GM21515 (cell line): ENCODE measurements around the gene PSD.

Source experiments
- ATAC-seq: cut with Tn5 transposase; IDR thresholded peaks from one replicate; pipeline ENCODE4 v1.9.1; 2021; ENCODE audit not compliant: unreplicated experiment

PSD gene

GRCh38 chr10:102405632-102406031 is 13.0 kb downstream of the PSD start:
- no peak for ATAC-seq

- ATAC-seq = no peak
These were observed 13.4 kb downstream of the PSD start for GRCh38 chr10:102405108-102405571.

DNA sequence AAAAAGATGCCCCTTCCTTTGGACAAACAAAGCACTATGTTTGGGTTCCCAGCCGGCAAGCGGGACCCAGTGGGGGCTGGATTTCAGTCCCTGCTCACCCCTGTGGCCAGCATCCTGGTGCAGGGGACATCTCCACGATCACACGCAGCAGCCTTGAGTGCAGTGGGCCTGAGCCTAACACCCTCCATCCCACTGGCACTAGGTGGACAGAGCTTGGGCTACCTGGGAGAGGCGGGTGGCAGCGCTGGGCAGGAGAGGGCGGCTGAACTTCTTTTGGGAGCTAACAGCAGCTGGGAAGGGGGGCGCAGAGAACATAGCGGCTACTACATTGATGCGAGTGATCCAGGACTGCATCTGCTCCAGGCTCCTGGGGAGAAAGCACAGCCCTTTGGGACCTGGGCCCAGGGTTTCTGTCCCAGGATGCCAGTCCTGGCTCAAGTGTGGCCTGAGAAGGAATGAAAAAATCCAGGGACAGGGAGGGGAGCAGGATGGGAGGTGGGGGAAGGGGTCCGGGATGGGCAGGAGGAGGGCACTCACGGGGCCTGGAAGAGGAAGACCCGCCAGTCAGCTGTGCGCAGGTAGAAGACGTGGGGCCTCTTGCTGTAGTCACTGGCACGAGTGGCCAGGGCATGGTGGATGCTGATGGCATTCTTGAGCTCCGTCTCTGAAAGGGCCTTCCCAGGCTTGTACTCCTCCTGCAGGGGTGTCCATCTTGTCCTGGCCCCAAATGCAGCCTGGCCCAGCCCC is 14.1 kb downstream of the PSD start:
- no peak for ATAC-seq

GRCh38 chr10:102403115-102403514 is 15.5 kb downstream of the PSD start:
- ATAC-seq = no peak

DNA sequence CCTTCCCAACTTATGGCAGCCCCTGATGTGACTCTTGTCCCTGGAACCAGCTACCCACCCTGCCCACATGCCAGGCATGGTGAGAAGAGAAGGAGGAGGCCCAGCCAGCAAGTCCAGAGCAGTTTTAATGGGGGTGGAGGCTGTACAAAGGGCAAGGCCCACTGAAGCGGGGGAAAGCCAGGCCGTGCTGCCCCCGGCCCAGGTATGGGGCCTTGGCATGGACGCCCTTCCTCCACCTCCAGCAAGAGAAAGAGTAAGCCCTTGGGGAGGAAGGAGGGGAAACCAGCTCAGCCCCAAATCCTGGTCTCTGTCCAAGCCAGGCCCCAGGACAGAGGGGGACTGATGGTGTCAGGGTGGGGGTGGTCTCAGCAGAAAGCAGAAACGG is 16.1 kb downstream of the PSD start:
- no peak for ATAC-seq

GRCh38 chr10:102401735-102402511 is 16.7 kb downstream of the PSD start:
- no peak for ATAC-seq

GRCh38 chr10:102401342-102401654 is 17.3 kb downstream of the PSD start:
- ATAC-seq = no peak

DNA sequence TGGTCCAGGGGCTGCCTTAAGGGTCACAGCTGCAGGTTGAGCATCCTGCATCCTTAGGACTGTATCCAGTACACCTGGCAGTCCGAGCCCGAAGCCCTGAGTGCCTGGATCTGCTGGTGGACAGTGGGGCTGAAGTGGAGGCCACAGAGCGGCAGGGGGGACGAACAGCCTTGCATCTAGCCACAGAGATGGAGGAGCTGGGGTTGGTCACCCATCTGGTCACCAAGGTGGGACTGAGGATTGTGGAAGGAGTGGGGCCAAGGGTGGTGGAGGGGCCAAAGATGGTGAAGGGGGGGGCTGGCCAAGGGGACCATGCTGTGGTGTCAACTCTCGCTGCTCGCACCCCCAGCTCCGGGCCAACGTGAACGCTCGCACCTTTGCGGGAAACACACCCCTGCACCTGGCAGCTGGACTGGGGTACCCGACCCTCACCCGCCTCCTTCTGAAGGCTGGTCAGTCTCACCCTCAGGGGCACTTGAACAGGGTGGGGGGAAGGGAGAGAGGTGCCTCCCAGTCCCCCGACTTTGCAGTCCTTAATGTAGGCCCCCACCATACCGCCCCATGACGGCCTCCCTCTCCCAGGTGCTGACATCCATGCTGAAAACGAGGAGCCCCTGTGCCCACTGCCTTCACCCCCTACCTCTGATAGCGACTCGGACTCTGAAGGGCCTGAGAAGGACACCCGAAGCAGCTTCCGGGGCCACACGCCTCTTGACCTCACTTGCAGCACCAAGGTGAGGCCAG is 17.8 kb downstream of the PSD start:
- no peak for ATAC-seq

DNA sequence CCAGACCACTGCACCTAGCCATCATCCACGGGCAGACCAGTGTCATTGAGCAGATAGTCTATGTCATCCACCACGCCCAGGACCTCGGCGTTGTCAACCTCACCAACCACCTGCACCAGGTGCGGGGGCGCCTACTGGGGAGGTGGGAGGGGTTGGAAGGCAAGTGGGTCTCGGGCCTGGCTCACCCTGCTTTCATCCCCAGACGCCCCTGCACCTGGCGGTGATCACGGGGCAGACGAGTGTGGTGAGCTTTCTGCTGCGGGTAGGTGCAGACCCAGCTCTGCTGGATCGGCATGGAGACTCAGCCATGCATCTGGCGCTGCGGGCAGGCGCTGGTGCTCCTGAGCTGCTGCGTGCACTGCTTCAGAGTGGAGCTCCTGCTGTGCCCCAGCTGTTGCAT is 18.5 kb downstream of the PSD start:
- no peak for ATAC-seq

- ATAC-seq = peak; percentile 43
These were observed 19.2 kb downstream of the PSD start for GRCh38 chr10:102399217-102400021.

- ATAC-seq = no peak
These were observed 20.2 kb downstream of the PSD start for GRCh38 chr10:102398172-102399020.

DNA sequence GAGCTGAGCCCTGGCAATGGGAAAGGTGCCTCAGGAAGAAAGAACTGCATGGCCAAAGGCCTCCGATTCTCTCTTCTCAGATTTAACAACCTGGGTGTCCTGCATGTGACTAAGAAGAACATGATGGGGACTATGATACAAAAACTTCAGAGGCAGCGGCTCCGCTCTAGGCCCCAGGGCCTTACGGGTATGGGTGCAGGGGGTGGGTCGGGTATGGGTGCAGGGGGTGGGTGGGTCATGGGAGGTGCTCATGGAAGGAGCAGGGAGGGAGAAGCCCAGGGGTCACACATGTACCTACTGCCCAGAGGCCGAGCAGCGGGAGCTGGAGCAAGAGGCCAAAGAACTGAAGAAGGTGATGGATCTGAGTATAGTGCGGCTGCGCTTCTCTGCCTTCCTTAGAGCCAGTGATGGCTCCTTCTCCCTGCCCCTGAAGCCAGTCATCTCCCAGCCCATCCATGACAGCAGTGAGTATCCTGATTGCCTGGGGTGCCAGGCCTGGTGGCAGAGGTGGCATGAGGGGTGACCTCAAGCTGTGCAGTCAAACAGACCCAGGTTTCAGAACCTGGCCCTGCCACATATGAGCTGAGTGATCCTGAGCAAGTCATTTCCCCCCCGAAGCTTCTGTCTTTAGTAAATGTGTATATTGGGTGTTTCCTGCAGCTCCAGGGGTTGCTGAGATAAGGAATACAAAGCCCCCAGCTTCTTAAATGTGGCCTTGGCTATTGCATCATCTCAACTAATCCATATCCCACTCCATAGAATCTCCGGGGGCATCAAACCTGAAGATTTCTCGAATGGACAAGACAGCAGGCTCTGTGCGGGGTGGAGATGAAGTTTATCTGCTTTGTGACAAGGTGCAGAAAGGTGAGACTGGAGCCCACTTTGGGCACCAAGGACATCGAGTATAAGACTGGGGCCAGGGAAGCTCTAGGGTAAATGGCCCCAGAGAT is 21.1 kb downstream of the PSD start:
- no peak for ATAC-seq

DNA sequence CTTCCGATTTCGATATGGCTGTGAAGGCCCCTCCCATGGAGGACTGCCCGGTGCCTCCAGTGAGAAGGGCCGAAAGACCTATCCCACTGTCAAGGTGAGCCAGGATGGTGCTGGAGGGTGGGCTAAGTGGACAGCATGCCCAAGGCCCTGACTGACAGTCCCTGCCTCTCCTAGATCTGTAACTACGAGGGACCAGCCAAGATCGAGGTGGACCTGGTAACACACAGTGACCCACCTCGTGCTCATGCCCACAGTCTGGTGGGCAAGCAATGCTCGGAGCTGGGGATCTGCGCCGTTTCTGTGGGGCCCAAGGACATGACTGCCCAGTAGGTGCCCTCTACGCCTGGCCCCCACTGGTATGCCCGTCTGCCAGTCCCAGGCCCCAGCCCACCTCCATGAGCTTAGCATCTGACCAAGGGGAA is 21.8 kb downstream of the PSD start:
- ATAC-seq = no peak

- ATAC-seq = no peak
These were observed 22.3 kb downstream of the PSD start for GRCh38 chr10:102396317-102396650.

DNA sequence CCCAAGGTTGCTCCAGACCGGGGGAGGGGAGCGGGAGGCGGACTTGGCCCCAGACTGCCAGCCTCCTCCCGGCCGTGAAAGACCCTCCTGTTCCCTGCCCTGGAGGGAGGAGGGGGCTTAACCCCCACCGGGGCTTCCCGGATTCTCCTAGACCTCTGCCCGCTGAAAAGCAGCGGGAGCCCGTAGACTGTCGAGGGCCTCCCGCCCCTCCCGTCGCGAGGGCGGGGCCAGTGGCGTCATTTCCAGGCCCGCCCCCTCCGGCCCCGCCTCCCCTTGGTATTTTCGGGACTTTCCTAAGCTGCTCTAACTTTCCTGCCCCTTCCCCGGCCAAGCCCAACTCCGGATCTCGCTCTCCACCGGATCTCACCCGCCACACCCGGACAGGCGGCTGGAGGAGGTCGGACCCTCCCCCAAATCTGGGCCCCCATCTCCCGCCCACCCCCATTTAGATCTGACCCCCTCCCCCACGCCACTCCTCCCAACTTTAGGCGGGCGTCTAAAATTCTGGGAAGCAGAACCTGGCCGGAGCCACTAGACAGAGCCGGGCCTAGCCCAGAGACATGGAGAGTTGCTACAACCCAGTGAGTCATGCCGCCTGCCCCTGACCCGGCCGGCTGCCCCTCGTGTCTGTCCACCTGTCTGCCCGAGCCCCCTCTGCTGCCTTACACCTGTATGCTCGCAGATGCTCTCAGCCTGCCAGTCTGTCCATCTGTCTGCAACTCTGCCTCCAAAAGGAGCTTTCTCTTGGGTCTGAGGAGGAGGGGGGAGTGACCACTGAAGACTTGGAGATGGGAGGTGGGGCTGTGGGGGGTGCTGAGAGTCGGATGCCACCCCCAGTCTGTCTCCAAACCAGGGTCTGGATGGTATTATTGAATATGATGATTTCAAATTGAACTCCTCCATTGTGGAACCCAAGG is 22.9 kb downstream of the PSD start, which contains the start of gene NFKB2:
Gene NFKB2, plus strand, starts transcription at position 306 of the 917 bp plus-strand sequence. Its CDS starts 255 bp downstream, at position 561.
- ATAC-seq = peak; percentile 19

DNA sequence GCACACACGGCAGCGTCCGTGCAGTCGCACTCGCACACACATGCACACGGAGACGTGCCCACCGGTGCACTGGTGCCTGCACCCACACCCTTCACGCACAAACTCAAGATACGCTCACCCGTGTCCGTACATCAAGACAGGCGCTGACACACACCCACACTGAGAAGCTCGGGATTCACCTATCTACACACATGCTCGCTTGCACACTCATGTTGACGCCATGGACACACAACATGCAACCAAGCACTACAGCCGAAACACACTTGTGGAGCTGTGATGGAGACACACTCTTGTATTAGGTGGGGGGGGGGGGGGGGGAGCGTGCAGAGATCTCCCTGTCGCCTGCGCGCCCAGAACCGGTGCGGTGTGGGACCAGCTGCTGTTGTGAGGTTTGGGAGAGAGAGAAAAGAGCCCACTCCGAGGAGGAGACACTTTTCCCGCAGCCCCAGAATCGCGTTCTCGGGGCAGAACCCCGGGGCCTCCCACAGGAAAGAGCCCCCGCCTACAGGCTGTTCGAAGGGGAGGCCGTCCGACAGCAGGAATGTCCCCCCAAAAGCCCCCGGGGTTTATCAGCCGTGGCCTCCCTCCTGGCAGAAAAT is 23.7 kb downstream of the PSD start:
- peak; percentile 4 for ATAC-seq

DNA sequence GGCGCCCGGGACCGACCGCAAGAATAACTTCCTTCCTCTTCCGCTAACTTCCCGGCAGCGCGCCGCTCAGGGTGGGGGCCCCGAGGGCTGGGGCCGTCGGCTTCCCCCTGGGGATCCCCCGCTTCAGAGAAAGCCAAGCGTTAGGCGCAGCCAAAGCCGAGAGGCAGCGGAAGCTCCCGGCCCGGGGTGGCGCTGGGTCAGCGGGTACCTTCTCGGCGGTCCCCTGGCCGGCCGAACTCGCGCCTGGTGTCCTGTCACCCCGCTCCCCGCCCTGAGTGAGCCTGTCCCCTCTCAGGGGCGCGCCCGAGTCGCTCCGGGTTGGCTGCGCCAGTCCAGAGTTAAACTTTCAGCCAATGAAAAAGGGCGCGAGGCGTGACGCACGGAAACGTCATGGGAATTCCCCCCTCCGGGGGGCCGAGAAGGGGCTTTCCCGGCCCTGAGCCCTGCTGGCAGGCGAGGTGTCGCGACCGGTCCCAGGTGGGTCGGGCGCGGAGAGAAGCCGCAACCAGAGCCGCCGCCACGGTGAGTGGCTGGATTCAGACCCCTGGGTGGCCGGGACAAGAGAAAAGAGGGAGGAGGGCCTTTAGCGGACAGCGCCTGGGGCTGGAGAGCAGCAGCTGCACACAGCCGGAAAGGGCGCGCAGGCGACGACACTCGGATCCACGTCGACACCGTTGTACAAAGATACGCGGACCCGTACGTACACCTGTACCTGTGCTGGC is 24.3 kb downstream of the PSD start:
- ATAC-seq = peak; percentile 74
